Neuronal stem cell (in vitro differentiated cells): Measurements from ENCODE around the gene TECPR2.

ENCODE experiments used
- DNase-seq: peaks from one replicate; pipeline ENCODE4 v3.0.0-alpha.2; 2013; ENCODE audit warnings: low spot score
- H2AFZ ChIP-seq: one replicate; pipeline ENCODE4 v1.6.1; 2013; ENCODE audit warnings: mild to moderate bottlenecking, low read length, inconsistent platforms
- H2AK5ac ChIP-seq: 2 replicates; pipeline ENCODE4 v1.6.1; 2013; ENCODE audit warnings: low read depth, mild to moderate bottlenecking, inconsistent platforms, low read length, moderate library complexity, mixed read lengths
- H2BK120ac ChIP-seq: 2 replicates; pipeline ENCODE4 v1.6.1; 2013; ENCODE audit warnings: low read depth, mild to moderate bottlenecking, inconsistent platforms, low read length, moderate library complexity, mixed read lengths
- H2BK12ac ChIP-seq: one replicate; pipeline ENCODE4 v1.6.1; 2013; ENCODE audit warnings: low read length, inconsistent platforms
- H2BK15ac ChIP-seq: 2 replicates; pipeline ENCODE4 v1.6.1; 2013; ENCODE audit warnings: mild to moderate bottlenecking, low read length, inconsistent platforms, mixed read lengths
- H2BK5ac ChIP-seq: one replicate; pipeline ENCODE4 v1.6.1; 2013; ENCODE audit warnings: inconsistent platforms, mild to moderate bottlenecking, low read length, moderate library complexity
- H3K14ac ChIP-seq: one replicate; pipeline ENCODE4 v1.6.1; 2013; ENCODE audit warnings: low read length, inconsistent platforms
- H3K18ac ChIP-seq: 2 replicates; pipeline ENCODE4 v1.6.1; 2013; ENCODE audit warnings: low read length, inconsistent platforms
- H3K23ac ChIP-seq: 2 replicates; pipeline ENCODE4 v1.6.1; 2013; ENCODE audit warnings: low read depth, mild to moderate bottlenecking, mixed read lengths, low read length, inconsistent platforms; ENCODE audit not compliant: poor library complexity
- H3K27ac ChIP-seq: replicated peaks from 3 replicates; pipeline ENCODE4 v1.5.1; 2013; ENCODE audit warnings: low read length, inconsistent platforms
- H3K27me3 ChIP-seq, 3 experiments: 2 replicates each; pipeline ENCODE4 v1.6.1; 2013; ENCODE audit warnings: low read length in 3 of 3, mild to moderate bottlenecking in 2 of 3, inconsistent platforms in 1 of 3, low read depth in 1 of 3, mixed read lengths in 1 of 3, moderate library complexity in 1 of 3; ENCODE audit not compliant: control insufficient read depth in 3 of 3, insufficient read depth in 3 of 3
- H3K36me3 ChIP-seq, 2 donors: replicated peaks in 1 of 2; 2 replicates each; pipeline ENCODE4 v1.6.1; 2013; ENCODE audit warnings: low read length in 2 of 2; ENCODE audit not compliant: control insufficient read depth in 2 of 2, insufficient read depth in 2 of 2
- H3K4ac ChIP-seq: 2 replicates; pipeline ENCODE4 v1.6.1; 2013; ENCODE audit warnings: inconsistent platforms, mild to moderate bottlenecking, low read length, moderate library complexity
- H3K4me1 ChIP-seq, 2 donors: 1 replicate in 1 of 2; 2 replicates in 1 of 2; pipeline ENCODE4 v1.6.1; 2013; ENCODE audit warnings: low read length in 2 of 2, low read depth in 1 of 2; ENCODE audit not compliant: control insufficient read depth in 2 of 2, insufficient read depth in 1 of 2
- H3K4me2 ChIP-seq: one replicate; pipeline ENCODE4 v1.6.1; 2013; ENCODE audit warnings: mild to moderate bottlenecking, low read length, inconsistent platforms; ENCODE audit not compliant: insufficient read depth, poor library complexity, severe bottlenecking
- H3K4me3 ChIP-seq, 2 donors: 2 replicates each; pipeline ENCODE4 v1.5.1; 2013; ENCODE audit warnings: low read length in 2 of 2, mild to moderate bottlenecking in 2 of 2, inconsistent platforms in 1 of 2, moderate library complexity in 1 of 2
- H3K79me1 ChIP-seq: one replicate; pipeline ENCODE4 v1.6.1; 2013; ENCODE audit warnings: low read depth, mild to moderate bottlenecking, inconsistent platforms, low read length, moderate library complexity
- H3K9ac ChIP-seq: one replicate; pipeline ENCODE4 v1.6.1; 2013; ENCODE audit warnings: mild to moderate bottlenecking, low read depth, low read length, inconsistent platforms; ENCODE audit not compliant: poor library complexity
- H3K9me3 ChIP-seq, 2 donors: replicated peaks in 1 of 2; 2 replicates each; pipeline versions ENCODE3 to v1.6.1; 2013; ENCODE audit warnings: low read length in 2 of 2, mild to moderate bottlenecking in 2 of 2, inconsistent platforms in 1 of 2, low read depth in 1 of 2, mixed read lengths in 1 of 2, moderate library complexity in 1 of 2; ENCODE audit not compliant: control insufficient read depth in 2 of 2, insufficient read depth in 1 of 2
- H4K8ac ChIP-seq: one replicate; pipeline ENCODE4 v1.6.1; 2013; ENCODE audit warnings: low read depth, mild to moderate bottlenecking, inconsistent platforms, low read length, moderate library complexity
- H4K91ac ChIP-seq: one replicate; pipeline ENCODE4 v1.6.1; 2013; ENCODE audit warnings: low read length, low read depth, mild to moderate bottlenecking, inconsistent platforms; ENCODE audit not compliant: poor library complexity
- WGBS, 2 donors: extraction: QIAGEN DNeasy Blood & Tissue Kit; methylation state at CpG; one replicate each; pipeline ENCODE4 v1.1.7; 2013; ENCODE audit warnings: missing lambda C conversion rate in 2 of 2, mixed read lengths in 1 of 2; ENCODE audit not compliant: insufficient read length in 2 of 2, insufficient replicate concordance in 1 of 2; ENCODE audit errors: extremely low coverage in 2 of 2; 5-methylcytosine and 5-hydroxymethylcytosine counted together

The TECPR2 gene

GRCh38 chr14:102469261-102469660 is 106.5 kb downstream of the TECPR2 start:
- Histone ChIP-seq H3K36me3 (peaks cover 10 to 39% of the 10 kb centered on the region in 2 donors), H3K9me3 (peaks cover 0 to 5% of the 10 kb centered on the region in 2 donors), H4K91ac (no peak overlapping the region), H2BK15ac (no peak overlapping the region), H3K79me1 (no peaks in the 10 kb centered on the region), H2AFZ (no peak overlapping the region), H3K4ac (no peak overlapping the region), H3K4me1 (no peaks in the 10 kb centered on the region), H2AK5ac (no peak overlapping the region), H3K4me2 (no peak overlapping the region), H3K18ac (no peak overlapping the region), H3K27me3 (no peaks in the 10 kb centered on the region), H2BK5ac (no peak overlapping the region), H4K8ac (no peak overlapping the region), H3K9ac (no peak overlapping the region), H3K27ac (no peak overlapping the region), H2BK12ac (no peak overlapping the region), H3K14ac (no peak overlapping the region), H2BK120ac (no peak overlapping the region), H3K4me3 (no peak overlapping the region), H3K23ac (no peak overlapping the region)
- no CpG with 5 or more reads among the region's 1 CpG for WGBS, 2 donors
- DNase-seq = no peak

DNA sequence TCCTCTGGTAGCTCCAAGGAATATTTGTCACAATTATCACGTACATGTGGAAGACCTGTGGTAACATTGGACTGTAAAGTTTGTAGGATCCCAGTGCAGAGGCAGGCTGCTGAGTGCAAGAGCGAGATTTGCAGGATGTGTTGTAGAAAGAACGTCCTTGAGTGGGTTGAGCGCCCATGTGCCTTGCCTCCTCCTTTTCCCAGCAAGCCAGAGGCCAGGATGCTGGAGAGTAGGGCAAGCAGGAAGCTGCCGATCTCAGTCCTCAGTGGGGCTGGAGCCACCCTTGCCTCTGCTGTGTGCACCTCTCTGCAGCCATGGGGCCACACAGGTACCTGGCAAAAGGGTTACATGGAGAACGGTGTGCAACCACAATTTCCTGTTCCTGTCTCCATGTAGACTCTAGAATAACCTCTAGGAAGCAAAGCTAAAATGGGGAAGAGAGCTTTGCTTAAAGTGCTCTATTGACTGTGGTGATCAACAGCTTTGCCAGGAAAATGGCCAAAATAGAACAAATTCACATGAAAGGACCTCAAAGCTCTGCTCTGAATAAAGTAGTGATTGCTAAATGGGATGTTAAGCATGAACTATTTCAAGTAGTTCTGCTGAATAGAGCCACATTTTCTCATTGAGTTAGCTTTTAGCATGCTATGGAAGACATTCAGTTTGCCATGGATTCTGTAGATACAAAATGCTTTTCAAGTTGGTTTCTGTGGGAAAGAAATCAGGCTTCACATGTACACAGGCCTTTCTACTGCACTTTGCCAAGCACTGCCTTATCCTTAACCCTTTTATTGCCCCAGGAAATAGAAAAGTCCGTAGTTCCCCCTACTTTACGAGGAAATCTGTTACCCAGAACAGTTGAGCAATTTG is 109.4 kb downstream of the TECPR2 start:
- Histone ChIP-seq H2BK15ac (no peak overlapping the region), H4K91ac (no peak overlapping the region), H3K4me3 (no peak overlapping the region), H3K14ac (no peak overlapping the region), H2BK12ac (no peak overlapping the region), H2AFZ (no peak overlapping the region), H3K4me1 (no peaks in the 10 kb centered on the region), H3K23ac (no peak overlapping the region), H3K4ac (no peak overlapping the region), H2BK120ac (no peak overlapping the region), H2AK5ac (no peak overlapping the region), H3K4me2 (no peak overlapping the region), H3K27ac (no peak overlapping the region), H3K27me3 (no peaks in the 10 kb centered on the region), H3K9ac (peak overlapping the region; percentile 63), H3K36me3 (peaks cover 1 to 14% of the 10 kb centered on the region in 2 donors), H3K18ac (no peak overlapping the region), H2BK5ac (no peak overlapping the region), H4K8ac (no peak overlapping the region), H3K9me3 (peaks cover 0 to 5% of the 10 kb centered on the region in 2 donors), H3K79me1 (no peaks in the 10 kb centered on the region)
- no peak for DNase-seq
- no CpG with 5 or more reads among the region's 8 CpGs for WGBS, 2 donors

DNA sequence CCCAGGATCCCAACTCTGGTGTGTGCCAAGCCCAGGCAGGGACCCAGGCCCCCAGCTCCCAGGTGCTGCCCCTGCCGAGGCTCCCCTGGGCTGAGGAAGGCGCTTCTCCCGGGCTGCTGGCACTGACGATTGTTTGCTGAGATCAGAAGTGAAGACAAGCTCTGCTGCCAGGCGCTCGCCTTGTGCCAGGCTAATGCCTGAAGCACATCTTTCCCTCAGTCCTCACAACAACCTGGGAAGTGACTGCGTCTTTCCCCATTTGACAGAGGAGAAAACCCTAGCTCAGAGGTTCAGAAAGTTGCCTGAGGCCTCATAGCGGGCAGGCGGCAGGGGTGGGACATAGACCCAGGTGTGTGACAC is 110.0 kb downstream of the TECPR2 start:
- Histone ChIP-seq H3K79me1 (no peaks in the 10 kb centered on the region), H3K27me3 (no peaks in the 10 kb centered on the region), H2AK5ac (no peak overlapping the region), H3K23ac (no peak overlapping the region), H3K4me3 (no peak overlapping the region), H3K4me1 (no peaks in the 10 kb centered on the region), H3K27ac (no peak overlapping the region), H3K36me3 (peaks cover 1 to 14% of the 10 kb centered on the region in 2 donors), H3K14ac (no peak overlapping the region), H3K9ac (no peak overlapping the region), H4K91ac (no peak overlapping the region), H2AFZ (no peak overlapping the region), H3K4me2 (no peak overlapping the region), H3K9me3 (peaks cover 0 to 5% of the 10 kb centered on the region in 2 donors), H2BK5ac (no peak overlapping the region), H4K8ac (no peak overlapping the region), H3K18ac (no peak overlapping the region), H2BK15ac (no peak overlapping the region), H3K4ac (no peak overlapping the region), H2BK120ac (no peak overlapping the region), H2BK12ac (no peak overlapping the region)
- WGBS, 2 donors = no CpG with 5 or more reads among the region's 9 CpGs
- no peak for DNase-seq

DNA sequence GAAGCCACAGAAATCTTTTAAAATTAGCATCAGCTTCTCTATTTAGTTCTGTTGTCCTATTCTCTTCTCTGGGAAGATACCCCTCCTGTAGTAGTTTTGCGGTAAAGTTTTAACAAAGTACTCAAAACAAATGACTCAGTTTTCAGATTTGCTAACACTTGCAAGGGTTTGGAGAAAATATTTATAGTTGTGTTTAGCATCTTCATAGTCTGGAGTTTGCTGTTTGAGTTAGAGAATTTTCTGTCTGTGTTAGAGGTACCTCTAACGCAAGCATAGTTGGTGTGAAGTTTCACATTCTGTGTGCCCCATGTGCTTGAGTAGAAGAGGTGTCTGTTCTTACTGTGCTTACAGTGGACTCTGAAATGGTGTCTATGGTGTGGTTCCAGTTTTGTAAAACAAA is 110.8 kb downstream of the TECPR2 start:
- H3K79me1 ChIP-seq = no peaks in the 10 kb centered on the region
- no peak overlapping the region for H2BK12ac ChIP-seq
- H2BK5ac ChIP-seq = no peak overlapping the region
- H3K4ac ChIP-seq = no peak overlapping the region
- H3K27me3 ChIP-seq = no peaks in the 10 kb centered on the region
- no peak overlapping the region for H3K14ac ChIP-seq
- H2AFZ ChIP-seq = no peak overlapping the region
- no peak overlapping the region for H3K9ac ChIP-seq
- DNase-seq = no peak
- H3K4me1 ChIP-seq = no peaks in the 10 kb centered on the region
- H2BK120ac ChIP-seq = no peak overlapping the region
- WGBS, 2 donors = no CpG with 5 or more reads among the region's 2 CpGs
- H3K18ac ChIP-seq = no peak overlapping the region
- no peak overlapping the region for H3K4me3 ChIP-seq
- peaks cover 0 to 3% of the 10 kb centered on the region in 2 donors for H3K9me3 ChIP-seq
- H3K36me3 ChIP-seq = peaks cover 1 to 14% of the 10 kb centered on the region in 2 donors
- no peak overlapping the region for H3K4me2 ChIP-seq
- H4K91ac ChIP-seq = no peak overlapping the region
- no peak overlapping the region for H3K27ac ChIP-seq
- H4K8ac ChIP-seq = no peak overlapping the region
- H3K23ac ChIP-seq = no peak overlapping the region
- no peak overlapping the region for H2BK15ac ChIP-seq
- H2AK5ac ChIP-seq = no peak overlapping the region
